ENCODE data around the gene JMJD8.

The JMJD8 gene

DNA sequence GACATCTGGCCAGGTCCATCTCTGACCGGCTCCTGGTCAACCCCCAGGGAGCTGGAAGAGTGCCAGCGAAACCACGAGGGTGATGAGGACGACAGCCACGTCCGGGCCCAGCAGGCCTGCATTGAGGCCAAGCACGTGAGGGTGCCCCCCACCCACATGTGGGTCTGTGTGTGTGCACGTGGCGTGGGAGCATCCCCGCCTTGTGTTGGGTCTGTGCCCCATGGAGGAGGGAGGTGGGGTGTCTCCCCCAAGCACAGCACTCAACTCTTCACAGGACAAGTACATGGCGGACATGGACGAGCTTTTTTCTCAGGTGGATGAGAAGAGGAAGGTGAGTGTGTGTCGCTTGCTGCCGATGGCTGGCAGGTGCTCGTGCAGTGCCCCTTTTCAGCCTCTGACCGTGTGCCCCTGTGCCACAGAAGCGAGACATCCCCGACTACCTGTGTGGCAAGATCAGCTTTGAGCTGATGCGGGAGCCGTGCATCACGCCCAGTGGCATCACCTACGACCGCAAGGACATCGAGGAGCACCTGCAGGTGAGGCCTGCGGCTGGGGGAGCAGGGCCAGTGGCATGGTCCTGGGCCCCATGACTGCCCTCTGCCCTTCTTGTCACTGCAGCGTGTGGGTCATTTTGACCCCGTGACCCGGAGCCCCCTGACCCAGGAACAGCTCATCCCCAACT, 2.2 kb downstream of the JMJD8 start (continued):
- TF ChIP-seq, protein P1, sequence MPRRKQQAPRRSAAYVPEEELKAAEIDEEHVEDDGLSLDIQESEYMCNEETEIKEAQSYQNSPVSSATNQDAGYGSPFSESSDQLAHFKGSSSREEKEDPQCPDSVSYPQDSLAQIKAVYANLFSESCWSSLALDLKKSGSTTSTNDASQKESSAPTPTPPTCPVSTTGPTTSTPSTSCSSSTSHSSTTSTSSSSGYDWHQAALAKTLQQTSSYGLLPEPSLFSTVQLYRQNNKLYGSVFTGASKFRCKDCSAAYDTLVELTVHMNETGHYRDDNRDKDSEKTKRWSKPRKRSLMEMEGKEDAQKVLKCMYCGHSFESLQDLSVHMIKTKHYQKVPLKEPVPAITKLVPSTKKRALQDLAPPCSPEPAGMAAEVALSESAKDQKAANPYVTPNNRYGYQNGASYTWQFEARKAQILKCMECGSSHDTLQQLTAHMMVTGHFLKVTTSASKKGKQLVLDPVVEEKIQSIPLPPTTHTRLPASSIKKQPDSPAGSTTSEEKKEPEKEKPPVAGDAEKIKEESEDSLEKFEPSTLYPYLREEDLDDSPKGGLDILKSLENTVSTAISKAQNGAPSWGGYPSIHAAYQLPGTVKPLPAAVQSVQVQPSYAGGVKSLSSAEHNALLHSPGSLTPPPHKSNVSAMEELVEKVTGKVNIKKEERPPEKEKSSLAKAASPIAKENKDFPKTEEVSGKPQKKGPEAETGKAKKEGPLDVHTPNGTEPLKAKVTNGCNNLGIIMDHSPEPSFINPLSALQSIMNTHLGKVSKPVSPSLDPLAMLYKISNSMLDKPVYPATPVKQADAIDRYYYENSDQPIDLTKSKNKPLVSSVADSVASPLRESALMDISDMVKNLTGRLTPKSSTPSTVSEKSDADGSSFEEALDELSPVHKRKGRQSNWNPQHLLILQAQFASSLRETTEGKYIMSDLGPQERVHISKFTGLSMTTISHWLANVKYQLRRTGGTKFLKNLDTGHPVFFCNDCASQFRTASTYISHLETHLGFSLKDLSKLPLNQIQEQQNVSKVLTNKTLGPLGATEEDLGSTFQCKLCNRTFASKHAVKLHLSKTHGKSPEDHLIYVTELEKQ (tag by site-specific recombination; IDR thresholded peaks at IDR 0.05; ENCODE audit: borderline replicate concordance) = no peak; the same call in 1 of the 2 replicates
- TF ChIP-seq ZNF140 (tag by site-specific recombination; IDR thresholded peaks at IDR 0.05) (no peak), ZNF785 (tag by site-specific recombination; IDR thresholded peaks at IDR 0.05) (no peak), ZNF221 (tag by site-specific recombination; IDR thresholded peaks at IDR 0.05; ENCODE audit: borderline replicate concordance) (no peak), ZFP41 (tag by site-specific recombination; IDR thresholded peaks at IDR 0.05; ENCODE audit: borderline replicate concordance) (no peak), ZNF530 (tag by site-specific recombination; IDR thresholded peaks at IDR 0.05; ENCODE audit: low read depth) (no peak), GLI2 (tag by site-specific recombination; IDR thresholded peaks at IDR 0.05; ENCODE audit: borderline replicate concordance, low read depth) (no peak), KLF9 (tag by site-specific recombination; IDR thresholded peaks at IDR 0.05; ENCODE audit: low read depth) (0 out of 2 replicates have a peak, but pooled peaks have one; percentile 38), ZXDB (tag by site-specific recombination; IDR thresholded peaks at IDR 0.05) (peak; percentile 82), ZNF473 (tag by site-specific recombination; IDR thresholded peaks at IDR 0.05) (no peak), WT1 (tag by site-specific recombination; IDR thresholded peaks at IDR 0.05) (peak; percentile 43; the same call in 1 of the 2 replicates), GLIS2 (tag by site-specific recombination; IDR thresholded peaks at IDR 0.05) (peak; percentile 96), ZNF610 (tag by site-specific recombination; IDR thresholded peaks at IDR 0.05; ENCODE audit: borderline replicate concordance) (no peak), ZNF837 (tag by site-specific recombination; IDR thresholded peaks at IDR 0.05) (peak; percentile 97), REPIN1 (tag by site-specific recombination; IDR thresholded peaks at IDR 0.05; ENCODE audit: low read depth) (0 out of 2 replicates have a peak, but pooled peaks have one; percentile 8), ZNF174 (tag by site-specific recombination; IDR thresholded peaks at IDR 0.05) (no peak), YY1 (tag by site-specific recombination; IDR thresholded peaks at IDR 0.05) (peak; percentile 19; the same call in 1 of the 2 replicates), ZNF654 (tag by site-specific recombination; IDR thresholded peaks at IDR 0.05; ENCODE audit: low read depth) (no peak), TRIM28 (IDR thresholded peaks at IDR 0.05; ENCODE audit: borderline replicate concordance, low read length) (no peak), SCRT2 (tag by site-specific recombination; IDR thresholded peaks at IDR 0.05) (no peak), ZNF223 (tag by site-specific recombination; IDR thresholded peaks at IDR 0.05) (no peak), ZNF10 (tag by site-specific recombination; IDR thresholded peaks at IDR 0.05) (peak; percentile 43), ZFHX2 (tag by site-specific recombination; conservative IDR thresholded peaks at IDR 0.05) (peak; percentile 96)
- TF ChIP-seq, protein P2, sequence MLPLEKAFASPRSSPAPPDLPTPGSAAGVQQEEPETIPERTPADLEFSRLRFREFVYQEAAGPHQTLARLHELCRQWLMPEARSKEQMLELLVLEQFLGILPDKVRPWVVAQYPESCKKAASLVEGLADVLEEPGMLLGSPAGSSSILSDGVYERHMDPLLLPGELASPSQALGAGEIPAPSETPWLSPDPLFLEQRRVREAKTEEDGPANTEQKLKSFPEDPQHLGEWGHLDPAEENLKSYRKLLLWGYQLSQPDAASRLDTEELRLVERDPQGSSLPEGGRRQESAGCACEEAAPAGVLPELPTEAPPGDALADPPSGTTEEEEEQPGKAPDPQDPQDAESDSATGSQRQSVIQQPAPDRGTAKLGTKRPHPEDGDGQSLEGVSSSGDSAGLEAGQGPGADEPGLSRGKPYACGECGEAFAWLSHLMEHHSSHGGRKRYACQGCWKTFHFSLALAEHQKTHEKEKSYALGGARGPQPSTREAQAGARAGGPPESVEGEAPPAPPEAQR (tag by site-specific recombination; IDR thresholded peaks at IDR 0.05) = no peak
- TF ChIP-seq, protein P3, sequence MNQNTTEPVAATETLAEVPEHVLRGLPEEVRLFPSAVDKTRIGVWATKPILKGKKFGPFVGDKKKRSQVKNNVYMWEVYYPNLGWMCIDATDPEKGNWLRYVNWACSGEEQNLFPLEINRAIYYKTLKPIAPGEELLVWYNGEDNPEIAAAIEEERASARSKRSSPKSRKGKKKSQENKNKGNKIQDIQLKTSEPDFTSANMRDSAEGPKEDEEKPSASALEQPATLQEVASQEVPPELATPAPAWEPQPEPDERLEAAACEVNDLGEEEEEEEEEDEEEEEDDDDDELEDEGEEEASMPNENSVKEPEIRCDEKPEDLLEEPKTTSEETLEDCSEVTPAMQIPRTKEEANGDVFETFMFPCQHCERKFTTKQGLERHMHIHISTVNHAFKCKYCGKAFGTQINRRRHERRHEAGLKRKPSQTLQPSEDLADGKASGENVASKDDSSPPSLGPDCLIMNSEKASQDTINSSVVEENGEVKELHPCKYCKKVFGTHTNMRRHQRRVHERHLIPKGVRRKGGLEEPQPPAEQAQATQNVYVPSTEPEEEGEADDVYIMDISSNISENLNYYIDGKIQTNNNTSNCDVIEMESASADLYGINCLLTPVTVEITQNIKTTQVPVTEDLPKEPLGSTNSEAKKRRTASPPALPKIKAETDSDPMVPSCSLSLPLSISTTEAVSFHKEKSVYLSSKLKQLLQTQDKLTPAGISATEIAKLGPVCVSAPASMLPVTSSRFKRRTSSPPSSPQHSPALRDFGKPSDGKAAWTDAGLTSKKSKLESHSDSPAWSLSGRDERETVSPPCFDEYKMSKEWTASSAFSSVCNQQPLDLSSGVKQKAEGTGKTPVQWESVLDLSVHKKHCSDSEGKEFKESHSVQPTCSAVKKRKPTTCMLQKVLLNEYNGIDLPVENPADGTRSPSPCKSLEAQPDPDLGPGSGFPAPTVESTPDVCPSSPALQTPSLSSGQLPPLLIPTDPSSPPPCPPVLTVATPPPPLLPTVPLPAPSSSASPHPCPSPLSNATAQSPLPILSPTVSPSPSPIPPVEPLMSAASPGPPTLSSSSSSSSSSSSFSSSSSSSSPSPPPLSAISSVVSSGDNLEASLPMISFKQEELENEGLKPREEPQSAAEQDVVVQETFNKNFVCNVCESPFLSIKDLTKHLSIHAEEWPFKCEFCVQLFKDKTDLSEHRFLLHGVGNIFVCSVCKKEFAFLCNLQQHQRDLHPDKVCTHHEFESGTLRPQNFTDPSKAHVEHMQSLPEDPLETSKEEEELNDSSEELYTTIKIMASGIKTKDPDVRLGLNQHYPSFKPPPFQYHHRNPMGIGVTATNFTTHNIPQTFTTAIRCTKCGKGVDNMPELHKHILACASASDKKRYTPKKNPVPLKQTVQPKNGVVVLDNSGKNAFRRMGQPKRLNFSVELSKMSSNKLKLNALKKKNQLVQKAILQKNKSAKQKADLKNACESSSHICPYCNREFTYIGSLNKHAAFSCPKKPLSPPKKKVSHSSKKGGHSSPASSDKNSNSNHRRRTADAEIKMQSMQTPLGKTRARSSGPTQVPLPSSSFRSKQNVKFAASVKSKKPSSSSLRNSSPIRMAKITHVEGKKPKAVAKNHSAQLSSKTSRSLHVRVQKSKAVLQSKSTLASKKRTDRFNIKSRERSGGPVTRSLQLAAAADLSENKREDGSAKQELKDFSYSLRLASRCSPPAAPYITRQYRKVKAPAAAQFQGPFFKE (tag by site-specific recombination; IDR thresholded peaks at IDR 0.05; ENCODE audit: borderline replicate concordance) = no peak
- TF ChIP-seq, protein P4, sequence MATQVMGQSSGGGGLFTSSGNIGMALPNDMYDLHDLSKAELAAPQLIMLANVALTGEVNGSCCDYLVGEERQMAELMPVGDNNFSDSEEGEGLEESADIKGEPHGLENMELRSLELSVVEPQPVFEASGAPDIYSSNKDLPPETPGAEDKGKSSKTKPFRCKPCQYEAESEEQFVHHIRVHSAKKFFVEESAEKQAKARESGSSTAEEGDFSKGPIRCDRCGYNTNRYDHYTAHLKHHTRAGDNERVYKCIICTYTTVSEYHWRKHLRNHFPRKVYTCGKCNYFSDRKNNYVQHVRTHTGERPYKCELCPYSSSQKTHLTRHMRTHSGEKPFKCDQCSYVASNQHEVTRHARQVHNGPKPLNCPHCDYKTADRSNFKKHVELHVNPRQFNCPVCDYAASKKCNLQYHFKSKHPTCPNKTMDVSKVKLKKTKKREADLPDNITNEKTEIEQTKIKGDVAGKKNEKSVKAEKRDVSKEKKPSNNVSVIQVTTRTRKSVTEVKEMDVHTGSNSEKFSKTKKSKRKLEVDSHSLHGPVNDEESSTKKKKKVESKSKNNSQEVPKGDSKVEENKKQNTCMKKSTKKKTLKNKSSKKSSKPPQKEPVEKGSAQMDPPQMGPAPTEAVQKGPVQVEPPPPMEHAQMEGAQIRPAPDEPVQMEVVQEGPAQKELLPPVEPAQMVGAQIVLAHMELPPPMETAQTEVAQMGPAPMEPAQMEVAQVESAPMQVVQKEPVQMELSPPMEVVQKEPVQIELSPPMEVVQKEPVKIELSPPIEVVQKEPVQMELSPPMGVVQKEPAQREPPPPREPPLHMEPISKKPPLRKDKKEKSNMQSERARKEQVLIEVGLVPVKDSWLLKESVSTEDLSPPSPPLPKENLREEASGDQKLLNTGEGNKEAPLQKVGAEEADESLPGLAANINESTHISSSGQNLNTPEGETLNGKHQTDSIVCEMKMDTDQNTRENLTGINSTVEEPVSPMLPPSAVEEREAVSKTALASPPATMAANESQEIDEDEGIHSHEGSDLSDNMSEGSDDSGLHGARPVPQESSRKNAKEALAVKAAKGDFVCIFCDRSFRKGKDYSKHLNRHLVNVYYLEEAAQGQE (tag by site-specific recombination; IDR thresholded peaks at IDR 0.05) = no peak

Data from HEK293 (cell line).